Posterior vena cava (tissue), 2 donors: ENCODE measurements around the gene EDC4. TPM values are rescaled to one million over a fixed set of nuclear protein-coding genes. Genes with fewer than 3 reads are reported as not detected.

Experiments
- DNase-seq: peaks from one replicate; pipeline ENCODE4 v3.0.0-alpha.2; 2020; ENCODE audit warnings: low spot score
- intact Hi-C, 2 donors: fragments of 100-400 bp; cut with DNase I; formaldehyde crosslinking; loops; one replicate each; pipeline versions ENCODE4 v1.14.1 to v1.14.2; 2022 to 2023
- total RNA-seq, 2 donors: library from RNA; stranded (reverse); fragmentation: NEBNext Ultra II Directional; extraction: Animal tissue kit (Norgen Biotek cat#: 25700); gene quantifications; one replicate each; pipeline ENCODE4 v1.2.1, GENCODE V29; 2021
- donor health status: DM: yes; HTN: yes; CAD: no.
- donor health status: DM: yes; HTN: yes; CAD: no.

The EDC4 gene
- total RNA-seq, 2 donors from 2014 or later: 37.4 to 43.1 TPM

DNA sequence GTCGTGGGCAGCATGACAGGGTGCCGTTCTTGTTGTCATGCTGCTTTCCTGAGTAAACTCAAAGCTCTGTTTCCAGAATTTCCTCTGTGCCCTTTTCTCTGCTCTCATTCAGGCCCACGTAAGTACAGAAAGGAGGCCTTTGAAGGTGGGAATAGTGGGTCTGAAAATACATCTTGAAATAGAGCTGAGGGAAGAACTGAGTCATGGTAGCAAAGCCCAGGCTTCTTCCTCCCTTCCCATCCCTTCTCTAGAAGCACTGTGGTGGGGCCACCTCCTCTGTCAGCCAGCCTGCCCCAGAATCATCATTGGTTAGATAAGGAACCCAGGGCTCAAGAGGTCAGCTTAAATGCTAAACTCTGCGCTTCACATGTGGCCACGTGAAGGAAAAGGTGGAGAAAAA, 49.4 kb downstream of the EDC4 start:
- no peak for DNase-seq
- intact Hi-C loops: no loop called here

DNA sequence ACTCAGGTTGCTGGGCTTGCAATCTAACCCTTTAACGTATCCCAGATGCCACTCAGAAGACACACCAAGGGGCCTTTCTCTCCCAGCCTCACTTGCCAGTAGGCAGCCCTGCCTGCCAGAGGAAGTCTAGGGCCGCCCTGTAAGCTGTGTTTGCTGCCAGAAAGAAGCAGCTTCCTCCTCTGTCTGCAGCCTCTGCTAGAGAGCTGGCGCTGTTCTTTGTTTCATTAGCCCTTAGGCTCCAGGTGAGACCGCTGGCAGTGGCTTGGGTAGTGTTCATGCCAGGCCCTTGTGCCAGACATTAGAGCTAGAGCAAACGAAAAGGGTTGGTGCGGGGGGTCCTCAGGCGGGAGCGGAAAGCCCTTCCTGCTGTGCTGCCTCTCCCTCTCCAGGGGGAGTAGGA, 49.9 kb downstream of the EDC4 start:
- DNase-seq: no peak
- intact Hi-C loops: no loop called here

DNA sequence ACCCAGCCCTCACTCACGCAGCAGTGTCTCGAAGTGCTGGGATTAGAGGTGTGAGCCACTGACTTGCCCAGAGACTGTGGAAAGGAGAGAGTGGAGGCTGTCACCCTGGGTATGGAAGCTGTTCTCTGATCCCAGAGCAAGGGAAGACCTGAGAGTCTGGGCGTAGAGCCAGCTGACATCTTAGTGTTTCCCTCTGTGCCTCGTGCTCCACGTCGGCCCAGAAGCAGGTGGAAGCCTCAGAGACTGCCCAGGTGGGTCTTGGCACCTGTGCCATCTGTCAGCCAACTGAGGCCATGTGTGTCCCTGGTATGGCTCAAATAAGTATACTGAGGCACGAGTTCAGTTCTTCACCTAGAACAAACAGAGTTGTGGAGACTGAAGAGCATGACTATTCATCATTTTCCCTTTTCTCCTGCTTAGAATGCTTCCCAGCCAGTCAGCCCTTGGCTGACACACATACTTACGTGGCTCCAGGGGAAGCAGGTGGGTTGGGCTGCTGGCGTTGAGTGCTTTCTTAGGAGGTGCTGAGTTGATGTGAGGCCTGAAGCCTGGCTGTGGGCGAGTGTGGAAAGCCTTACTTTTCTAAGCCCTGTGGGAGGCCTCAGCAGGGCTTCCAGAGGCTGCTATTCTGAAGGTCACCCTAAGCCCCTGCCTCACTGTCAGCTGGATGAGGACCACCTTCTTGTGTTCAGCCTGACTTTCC, 50.7 kb downstream of the EDC4 start:
- intact Hi-C loops: no loop called here
- no peak for DNase-seq

DNA sequence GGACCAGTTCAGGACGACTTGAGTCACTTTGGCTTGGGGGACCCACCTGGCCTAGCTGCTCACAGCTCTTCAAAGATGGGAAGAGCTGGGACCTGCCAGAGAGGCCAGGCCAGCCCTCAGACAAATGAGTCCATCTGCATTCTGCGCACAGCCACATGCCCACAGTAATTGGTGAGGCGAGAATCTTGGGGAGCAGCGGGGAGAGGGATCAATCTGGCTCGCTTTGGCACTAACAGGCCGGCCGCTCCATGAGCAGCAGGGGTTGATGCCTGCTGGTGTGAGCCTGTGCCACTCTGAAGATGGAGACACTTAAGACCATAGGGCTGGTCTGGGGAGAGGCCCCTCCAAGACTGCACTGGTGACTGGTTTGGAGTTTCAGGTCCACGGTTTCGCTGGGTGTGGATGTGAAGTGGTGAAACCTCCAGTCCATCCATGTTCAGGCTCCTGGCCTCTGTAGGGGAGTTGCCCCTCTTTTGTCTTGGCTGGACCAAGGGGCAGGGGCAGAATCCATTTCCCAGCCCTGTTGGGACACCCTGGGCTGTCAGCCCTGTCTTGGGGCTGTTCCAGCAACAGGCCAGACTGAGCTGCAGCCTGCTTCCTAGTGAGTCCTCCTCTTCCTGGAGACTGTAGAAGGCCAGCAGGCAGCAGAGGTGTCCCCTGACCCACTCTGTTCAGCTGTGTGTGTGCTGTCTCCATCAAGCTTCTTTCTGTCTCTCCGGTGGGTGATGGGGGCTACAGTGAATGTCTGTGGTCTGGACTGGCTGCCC, 51.5 kb downstream of the EDC4 start:
- intact Hi-C loops: no loop called here
- DNase-seq: no peak

DNA sequence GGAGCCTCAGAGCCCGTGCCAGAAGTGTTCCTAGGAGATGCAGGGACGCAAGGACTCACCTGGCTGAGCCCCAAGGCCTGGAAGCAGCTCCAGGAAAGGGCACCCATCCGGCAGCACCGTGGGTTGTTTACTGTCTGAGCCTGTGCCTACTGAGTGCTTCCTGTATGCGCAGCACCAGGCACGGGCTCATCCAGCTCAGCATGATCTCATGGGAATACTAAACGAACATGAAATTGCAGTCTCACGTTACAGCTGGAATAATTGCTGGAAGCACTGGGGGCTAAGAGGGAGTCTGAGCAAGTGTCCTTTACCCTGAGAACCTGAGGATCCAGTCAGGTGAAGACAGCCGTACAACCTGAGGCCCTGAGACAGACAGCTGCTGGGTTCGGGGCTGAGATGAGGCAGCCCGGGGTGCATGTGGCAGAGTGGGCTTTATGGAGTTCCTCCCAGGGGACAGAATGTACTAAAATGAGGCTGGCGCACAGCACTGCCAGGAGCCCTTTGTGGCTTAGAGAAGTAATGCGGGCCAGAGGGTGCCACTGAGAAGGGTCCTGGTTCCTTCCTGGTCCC, 53.4 kb downstream of the EDC4 start:
- DNase-seq: no peak
- intact Hi-C loops: loop anchor here (2.0 to 5.0 kb wide), 4 partner anchors 44 to 107 kb away; partner anchors contain the start of gene NRN1L (in 1 of the 2)

DNA sequence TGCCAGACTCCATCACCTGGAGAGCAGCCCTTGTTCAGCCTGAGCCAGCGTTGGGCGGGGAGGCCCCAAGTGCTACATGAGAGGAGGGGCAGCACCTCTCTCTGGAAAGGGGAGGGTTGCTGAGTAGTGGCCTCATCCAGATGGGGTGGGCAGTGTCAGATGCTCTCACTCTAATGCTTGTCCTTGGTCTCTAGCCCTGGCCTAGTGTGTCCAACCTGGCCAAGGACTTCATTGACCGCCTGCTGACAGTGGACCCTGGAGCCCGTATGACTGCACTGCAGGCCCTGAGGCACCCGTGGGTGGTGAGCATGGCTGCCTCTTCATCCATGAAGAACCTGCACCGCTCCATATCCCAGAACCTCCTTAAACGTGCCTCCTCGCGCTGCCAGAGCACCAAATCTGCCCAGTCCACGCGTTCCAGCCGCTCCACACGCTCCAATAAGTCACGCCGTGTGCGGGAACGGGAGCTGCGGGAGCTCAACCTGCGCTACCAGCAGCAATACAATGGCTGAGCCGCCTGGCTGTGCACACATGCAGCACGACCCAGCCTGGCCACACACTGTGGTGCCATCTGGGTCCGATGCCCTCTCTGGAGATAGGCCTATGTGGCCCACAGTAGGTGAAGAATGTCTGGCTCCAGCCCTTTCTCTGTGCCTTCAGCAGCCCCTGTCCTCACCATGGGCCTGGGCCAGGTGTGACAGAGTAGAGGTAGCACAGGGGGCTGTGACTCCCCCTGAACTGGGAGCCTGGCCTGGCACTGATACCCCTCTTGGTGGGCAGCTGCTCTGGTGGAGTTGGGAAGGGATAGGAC, 54.5 kb downstream of the EDC4 start:
- DNase-seq: no peak
- intact Hi-C loops: loop anchor here (2.0 to 5.0 kb wide), 4 partner anchors 45 to 109 kb away; partner anchors contain the start of gene NRN1L (in 1 of the 2)

DNA sequence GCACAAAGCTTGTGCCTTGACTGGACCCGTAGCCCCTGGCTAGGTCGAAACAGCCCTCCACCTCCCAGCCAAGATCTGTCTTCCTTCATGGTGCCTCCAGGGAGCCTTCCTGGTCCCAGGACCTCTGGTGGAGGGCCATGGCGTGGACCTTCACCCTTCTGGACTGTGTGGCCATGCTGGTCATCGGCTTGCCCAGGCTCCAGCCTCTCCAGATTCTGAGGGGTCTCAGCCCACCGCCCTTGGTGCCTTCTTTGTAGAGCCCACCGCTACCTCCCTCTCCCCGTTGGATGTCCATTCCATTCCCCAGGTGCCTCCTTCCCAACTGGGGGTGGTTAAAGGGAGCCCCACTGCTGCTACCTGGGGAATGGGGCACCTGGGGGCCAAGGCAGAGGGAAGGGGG, 55.3 kb downstream of the EDC4 start:
- intact Hi-C loops: loop anchor here (5.0 kb wide), 3 partner anchors 46 to 101 kb away; partner anchors contain the start of gene NRN1L (in 1 of the 2)
- DNase-seq: no peak

DNA sequence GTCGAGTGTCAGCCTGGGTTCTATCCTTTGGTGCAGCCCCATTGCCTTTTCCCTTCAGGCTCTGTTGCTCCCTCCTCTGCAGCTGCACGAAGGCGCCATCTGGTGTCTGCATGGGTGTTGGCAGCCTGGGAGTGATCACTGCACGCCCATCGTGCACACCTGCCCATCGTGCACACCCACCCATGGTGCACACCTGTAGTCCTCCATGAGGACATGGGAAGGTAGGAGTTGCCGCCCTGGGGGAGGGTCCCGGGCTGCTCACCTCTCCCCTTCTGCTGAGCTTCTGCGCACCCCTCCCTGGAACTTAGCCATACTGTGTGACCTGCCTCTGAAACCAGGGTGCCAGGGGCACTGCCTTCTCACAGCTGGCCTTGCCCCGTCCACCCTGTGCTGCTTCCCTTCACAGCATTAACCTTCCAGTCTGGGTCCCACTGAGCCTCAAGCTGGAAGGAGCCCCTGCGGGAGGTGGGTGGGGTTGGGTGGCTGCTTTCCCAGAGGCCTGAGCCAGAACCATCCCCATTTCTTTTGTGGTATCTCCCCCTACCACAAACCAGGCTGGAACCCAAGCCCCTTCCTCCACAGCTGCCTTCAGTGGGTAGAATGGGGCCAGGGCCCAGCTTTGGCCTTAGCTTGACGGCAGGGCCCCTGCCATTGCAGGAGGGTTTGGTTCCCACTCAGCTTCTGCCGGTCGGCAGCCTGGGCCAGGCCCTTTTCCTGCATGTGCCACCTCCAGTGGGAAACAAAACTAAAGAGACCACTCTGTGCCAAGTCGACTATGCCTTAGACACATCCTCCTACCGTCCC, 55.9 kb downstream of the EDC4 start:
- intact Hi-C loops: loop anchor here (5.0 kb wide), 3 partner anchors 46 to 101 kb away; partner anchors contain the start of gene NRN1L (in 1 of the 2)
- peak; percentile 92 for DNase-seq

DNA sequence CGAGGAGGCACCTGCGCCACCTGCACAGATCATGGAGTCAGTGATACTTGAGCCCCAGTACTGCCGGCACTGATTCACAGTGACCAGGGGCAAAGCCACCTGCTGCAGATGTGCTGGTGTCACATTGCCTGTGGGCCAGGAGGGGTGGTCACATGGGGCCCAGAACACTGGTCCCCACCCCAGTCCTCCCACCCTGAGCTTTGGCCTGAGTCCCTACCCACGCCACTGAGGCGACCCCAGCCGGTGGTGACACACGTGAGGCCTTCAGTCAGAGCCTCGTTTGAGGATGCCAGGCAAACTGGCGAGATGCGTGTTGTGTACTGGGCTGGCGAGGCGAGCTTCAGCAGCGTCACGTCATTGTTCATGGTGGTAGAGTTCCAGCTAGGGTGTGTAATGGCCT, 57.3 kb downstream of the EDC4 start:
- no peak for DNase-seq
- intact Hi-C loops: no loop called here

DNA sequence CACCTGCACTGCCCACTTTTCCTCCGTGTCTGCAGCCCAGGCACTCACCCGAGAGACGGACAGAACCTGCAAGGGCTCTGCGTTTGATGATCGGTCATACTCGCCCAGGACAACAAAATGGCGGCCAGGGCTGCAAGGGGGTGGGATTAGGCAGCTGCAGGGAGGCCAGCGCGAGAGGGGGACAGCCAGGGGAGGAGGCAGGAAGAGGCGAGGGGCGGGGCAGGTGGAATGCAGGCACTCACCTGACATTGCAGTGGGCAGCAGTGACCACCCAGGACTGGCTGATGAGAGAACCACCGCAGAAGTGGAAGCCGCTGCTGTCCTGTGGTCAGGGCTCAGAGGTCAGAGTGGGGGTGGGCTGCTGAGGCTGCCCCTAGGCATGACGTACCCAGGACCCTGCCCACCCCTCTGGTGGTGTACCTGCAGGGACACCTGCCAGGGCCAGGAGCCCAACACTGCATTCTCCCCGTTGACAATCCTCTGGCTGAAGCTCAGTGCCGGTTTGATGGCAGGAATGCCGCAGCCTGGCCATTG, 57.9 kb downstream of the EDC4 start:
- no peak for DNase-seq
- intact Hi-C loops: no loop called here

Other genes with a start within 250 kb of the EDC4 start
- gene CARMIL2, start 227.9 kb upstream of the EDC4 start, total RNA-seq: 1 to 10 TPM in 1 of 2 donors, under 1 TPM in 1; 0.67 to 1.8 TPM
- 10 to 100 TPM; 13.3 to 16.0 TPM for gene ACD, start 212.8 kb upstream of the EDC4 start, total RNA-seq
- 1 to 10 TPM; 2.9 to 4.6 TPM for gene PARD6A, start 212.1 kb upstream of the EDC4 start, total RNA-seq
- 10 to 100 TPM; 12.2 to 12.6 TPM for gene ENKD1, start 206.3 kb upstream of the EDC4 start, total RNA-seq
- gene C16orf86, start 206.2 kb upstream of the EDC4 start, total RNA-seq: 1 to 10 TPM; 2.7 to 4.8 TPM
- gene GFOD2, start 153.7 kb upstream of the EDC4 start, total RNA-seq: 10 to 100 TPM; 14.2 to 14.5 TPM
- gene RANBP10, start 66.5 kb upstream of the EDC4 start, total RNA-seq: 10 to 100 TPM; 11.8 to 13.8 TPM
- gene TSNAXIP1, start 66.2 kb upstream of the EDC4 start, total RNA-seq: under 1 TPM; 0.37 to 0.52 TPM
- 10 to 100 TPM; 24.9 to 26.1 TPM for gene THAP11, start 30.7 kb upstream of the EDC4 start, total RNA-seq
- 10 to 100 TPM; 81.7 to 99.1 TPM for gene NUTF2, start 26.1 kb upstream of the EDC4 start, total RNA-seq
- gene CENPT, start 25.4 kb upstream of the EDC4 start, total RNA-seq: 10 to 100 TPM; 38.7 to 40.3 TPM
- gene NRN1L, start 11.8 kb downstream of the EDC4 start, total RNA-seq: not detected
- 10 to 100 TPM; 25.7 to 27.0 TPM for gene PSKH1, start 20.2 kb downstream of the EDC4 start, total RNA-seq
- gene CTRL, start 58.8 kb downstream of the EDC4 start, total RNA-seq: 1 to 10 TPM; 1.1 to 1.2 TPM
- 10 to 100 TPM; 30.4 to 31.8 TPM for gene PSMB10, start 63.8 kb downstream of the EDC4 start, total RNA-seq
- 10 to 100 TPM; 19.2 to 29.8 TPM for gene LCAT, start 71.1 kb downstream of the EDC4 start, total RNA-seq
- gene SLC12A4, start 95.6 kb downstream of the EDC4 start, total RNA-seq: 10 to 100 TPM; 82.6 to 90.1 TPM
- not detected for gene DPEP3, start 107.4 kb downstream of the EDC4 start, total RNA-seq
- gene DPEP2, start 126.4 kb downstream of the EDC4 start, total RNA-seq: 1 to 10 TPM; 1.1 to 3.0 TPM
- not detected for gene DPEP2NB, start 142.9 kb downstream of the EDC4 start, total RNA-seq
- 1 to 10 TPM; 5.4 to 5.8 TPM for gene DDX28, start 150.2 kb downstream of the EDC4 start, total RNA-seq
- 10 to 100 TPM in 1 of 2 donors, 1 to 10 TPM in 1; 6.6 to 11.6 TPM for gene DUS2, start 150.2 kb downstream of the EDC4 start, total RNA-seq
- 10 to 100 TPM; 28.0 to 30.8 TPM for gene NFATC3, start 212.3 kb downstream of the EDC4 start, total RNA-seq